Neural crest cell (in vitro differentiated cells): ENCODE data around the gene ZNF446. TPM values are rescaled to one million over a fixed set of nuclear protein-coding genes. Genes with fewer than 3 reads are reported as not detected.

Experiments
- DNase-seq: peaks from one replicate; pipeline ENCODE4 v3.0.0; 2021; ENCODE audit warnings: low read depth, mixed read lengths, low spot score
- H3K27ac Mint-ChIP-seq: one replicate; pipeline ENCODE4 v1.8.0; 2021; ENCODE audit warnings: mild to moderate bottlenecking, mixed read lengths; ENCODE audit not compliant: unreplicated experiment
- H3K27me3 Mint-ChIP-seq: 2 replicates; pipeline ENCODE4 v1.8.0; 2021; ENCODE audit warnings: low read depth, mild to moderate bottlenecking, mixed read lengths
- H3K36me3 Mint-ChIP-seq: 2 replicates; pipeline ENCODE4 v1.8.0; 2021; ENCODE audit warnings: low read depth, mild to moderate bottlenecking, mixed read lengths
- H3K4me1 Mint-ChIP-seq: 2 replicates; pipeline ENCODE4 v1.8.0; 2021; ENCODE audit warnings: mixed read lengths
- H3K4me3 Mint-ChIP-seq: one replicate; pipeline ENCODE4 v1.8.0; 2021; ENCODE audit warnings: mild to moderate bottlenecking, mixed read lengths
- H3K9me3 Mint-ChIP-seq: 2 replicates; pipeline ENCODE4 v1.8.0; 2021; ENCODE audit warnings: mixed read lengths
- total RNA-seq: library from RNA; stranded (reverse); gene quantifications from 2 replicates; pipeline ENCODE4 v1.2.1, GENCODE V29; 2021
- TF ChIP-seq, protein P1 (sequence below): fragments of 200-600 bp; sonication (generic); conservative IDR thresholded peaks from 2 replicates; pipeline ENCODE4 v1.5.0; 2021; ENCODE audit warnings: antibody characterized with exemption, mild to moderate bottlenecking

The ZNF446 gene
- total RNA-seq, 1 donor from 2014 or later = 18.6 TPM

DNA sequence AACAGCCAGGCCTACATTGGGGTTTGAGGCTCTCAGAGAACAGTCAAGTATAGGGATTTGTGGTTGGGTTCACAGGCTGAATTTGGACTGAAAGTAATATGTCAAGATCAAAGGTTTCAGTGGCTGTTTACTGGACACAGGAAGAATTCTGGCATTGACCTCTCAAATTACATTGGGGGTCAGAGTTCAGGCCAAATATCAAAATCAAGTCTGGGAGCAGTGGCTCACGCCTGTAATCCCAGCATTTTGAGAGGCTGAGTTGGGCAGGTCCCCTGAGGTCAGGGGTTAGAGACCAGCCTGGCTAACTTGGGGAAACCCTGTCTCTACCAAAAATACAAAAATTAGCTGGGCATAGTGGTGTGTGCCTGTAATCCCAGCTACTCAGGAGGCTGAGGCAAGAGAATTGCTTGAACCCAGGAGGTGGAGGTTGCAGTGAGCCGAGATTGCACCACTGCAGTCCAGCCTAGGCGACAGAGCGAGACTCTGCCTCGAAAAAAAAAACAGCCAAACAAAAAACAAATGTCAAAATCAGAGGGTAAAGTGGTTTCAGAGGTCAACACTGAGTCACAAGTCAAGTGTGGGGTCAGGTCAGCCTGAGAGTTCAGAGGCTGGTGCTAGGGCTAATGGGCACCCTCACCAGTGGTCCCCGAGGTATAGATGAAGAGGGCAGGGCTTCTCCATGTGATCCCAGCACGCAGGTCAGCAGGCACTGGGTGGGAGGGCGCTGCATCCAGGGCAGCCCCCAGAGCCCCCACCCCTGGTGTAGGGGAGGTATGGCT is 34.1 kb downstream of the ZNF446 start:
- peak overlapping the region; percentile 31 for H3K4me3 Mint-ChIP-seq
- no peak overlapping the region for H3K27ac Mint-ChIP-seq
- H3K36me3 Mint-ChIP-seq = peaks cover 12% of the 10 kb centered on the region
- peaks cover 16% of the 10 kb centered on the region for H3K4me1 Mint-ChIP-seq
- TF ChIP-seq, protein P1, sequence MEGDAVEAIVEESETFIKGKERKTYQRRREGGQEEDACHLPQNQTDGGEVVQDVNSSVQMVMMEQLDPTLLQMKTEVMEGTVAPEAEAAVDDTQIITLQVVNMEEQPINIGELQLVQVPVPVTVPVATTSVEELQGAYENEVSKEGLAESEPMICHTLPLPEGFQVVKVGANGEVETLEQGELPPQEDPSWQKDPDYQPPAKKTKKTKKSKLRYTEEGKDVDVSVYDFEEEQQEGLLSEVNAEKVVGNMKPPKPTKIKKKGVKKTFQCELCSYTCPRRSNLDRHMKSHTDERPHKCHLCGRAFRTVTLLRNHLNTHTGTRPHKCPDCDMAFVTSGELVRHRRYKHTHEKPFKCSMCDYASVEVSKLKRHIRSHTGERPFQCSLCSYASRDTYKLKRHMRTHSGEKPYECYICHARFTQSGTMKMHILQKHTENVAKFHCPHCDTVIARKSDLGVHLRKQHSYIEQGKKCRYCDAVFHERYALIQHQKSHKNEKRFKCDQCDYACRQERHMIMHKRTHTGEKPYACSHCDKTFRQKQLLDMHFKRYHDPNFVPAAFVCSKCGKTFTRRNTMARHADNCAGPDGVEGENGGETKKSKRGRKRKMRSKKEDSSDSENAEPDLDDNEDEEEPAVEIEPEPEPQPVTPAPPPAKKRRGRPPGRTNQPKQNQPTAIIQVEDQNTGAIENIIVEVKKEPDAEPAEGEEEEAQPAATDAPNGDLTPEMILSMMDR = no peak
- H3K27me3 Mint-ChIP-seq = no peaks in the 10 kb centered on the region
- no peak for DNase-seq
- peaks cover 9% of the 10 kb centered on the region for H3K9me3 Mint-ChIP-seq

DNA sequence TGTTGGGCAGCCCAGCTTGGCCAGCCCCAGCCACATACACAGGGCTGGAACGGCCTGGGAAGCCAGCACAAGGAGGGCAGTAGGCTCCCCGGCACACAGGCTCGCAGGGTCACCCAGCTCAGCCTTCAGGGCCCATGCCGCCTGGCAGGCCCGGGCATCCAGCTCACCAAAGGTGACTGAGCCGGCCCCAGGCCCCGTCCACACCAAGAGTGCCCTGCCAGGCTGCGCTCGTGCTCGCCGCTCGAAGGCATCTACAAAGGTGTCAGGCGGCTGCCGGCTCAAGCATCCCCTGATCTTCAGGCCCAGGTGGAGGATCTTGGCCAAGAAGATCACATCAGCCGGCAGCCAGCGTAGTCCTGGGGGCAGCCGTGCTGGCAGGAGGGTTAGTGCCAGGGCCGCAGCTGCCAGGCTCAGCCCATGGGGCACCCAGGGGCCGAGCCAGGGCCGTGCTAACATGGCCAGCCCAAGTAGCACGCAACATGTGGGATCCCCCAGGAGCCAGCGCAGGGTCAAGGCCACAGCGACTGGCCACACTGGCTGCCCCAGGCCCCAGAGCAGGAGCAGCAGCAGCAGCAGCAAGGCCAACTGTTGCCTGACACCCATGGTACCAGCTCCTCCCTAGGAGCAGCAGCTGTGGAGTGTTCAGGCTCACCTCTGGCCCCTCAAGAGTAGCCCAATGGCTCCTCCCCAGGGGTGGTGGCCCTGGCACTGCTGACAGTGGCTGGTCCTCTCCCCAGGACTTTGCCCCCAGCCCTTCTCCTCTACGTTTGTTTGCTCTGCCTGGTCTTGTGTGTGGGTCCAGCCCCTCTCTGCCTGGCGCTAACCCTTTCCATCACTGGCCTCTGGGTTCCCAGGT is 35.4 kb downstream of the ZNF446 start, which contains the start of gene SLC27A5:
TSS of gene SLC27A5 (minus strand) at position 640 of the 856 bp plus-strand sequence. CDS start at position 603, 37 bp downstream.
- Mint-ChIP-seq H3K36me3 (peaks cover 17% of the 10 kb centered on the region), H3K9me3 (peaks cover 9% of the 10 kb centered on the region), H3K4me1 (peaks cover 22% of the 10 kb centered on the region), H3K4me3 (peak within 1 kb of the TSS; percentile 41), H3K27ac (no peak within 1 kb of the TSS), H3K27me3 (no peaks in the 10 kb centered on the region)
- DNase-seq = no peak
- TF ChIP-seq, protein P1 = no peak

DNA sequence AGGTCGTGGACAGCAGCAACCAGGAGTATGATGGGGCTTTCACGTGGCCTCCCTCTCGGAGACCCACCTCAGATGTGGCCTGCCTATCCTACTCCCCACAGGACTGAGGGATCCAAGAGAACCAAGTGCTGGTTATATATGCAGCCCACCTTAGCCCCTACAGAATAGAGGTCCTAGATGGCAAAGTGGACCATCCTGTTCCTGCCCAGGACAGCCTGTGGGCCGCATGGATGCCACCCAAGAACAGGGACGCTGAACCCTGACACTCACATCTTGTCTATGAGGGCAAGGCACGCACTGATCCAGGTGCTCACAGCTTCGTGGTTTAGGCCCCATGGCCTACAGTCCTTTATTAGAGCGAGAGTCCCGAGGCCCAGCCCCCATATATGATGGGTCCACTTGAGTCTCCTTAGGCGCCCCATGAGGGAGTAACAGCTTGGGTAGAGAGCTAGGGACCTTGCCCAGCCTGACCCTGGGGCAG is 37.1 kb downstream of the ZNF446 start:
- Mint-ChIP-seq H3K27me3 (no peaks in the 10 kb centered on the region), H3K27ac (no peak overlapping the region), H3K4me3 (peak overlapping the region; percentile 41), H3K4me1 (peaks cover 26% of the 10 kb centered on the region), H3K9me3 (no peaks in the 10 kb centered on the region), H3K36me3 (peaks cover 7% of the 10 kb centered on the region)
- DNase-seq = no peak
- TF ChIP-seq, protein P1 = no peak

DNA sequence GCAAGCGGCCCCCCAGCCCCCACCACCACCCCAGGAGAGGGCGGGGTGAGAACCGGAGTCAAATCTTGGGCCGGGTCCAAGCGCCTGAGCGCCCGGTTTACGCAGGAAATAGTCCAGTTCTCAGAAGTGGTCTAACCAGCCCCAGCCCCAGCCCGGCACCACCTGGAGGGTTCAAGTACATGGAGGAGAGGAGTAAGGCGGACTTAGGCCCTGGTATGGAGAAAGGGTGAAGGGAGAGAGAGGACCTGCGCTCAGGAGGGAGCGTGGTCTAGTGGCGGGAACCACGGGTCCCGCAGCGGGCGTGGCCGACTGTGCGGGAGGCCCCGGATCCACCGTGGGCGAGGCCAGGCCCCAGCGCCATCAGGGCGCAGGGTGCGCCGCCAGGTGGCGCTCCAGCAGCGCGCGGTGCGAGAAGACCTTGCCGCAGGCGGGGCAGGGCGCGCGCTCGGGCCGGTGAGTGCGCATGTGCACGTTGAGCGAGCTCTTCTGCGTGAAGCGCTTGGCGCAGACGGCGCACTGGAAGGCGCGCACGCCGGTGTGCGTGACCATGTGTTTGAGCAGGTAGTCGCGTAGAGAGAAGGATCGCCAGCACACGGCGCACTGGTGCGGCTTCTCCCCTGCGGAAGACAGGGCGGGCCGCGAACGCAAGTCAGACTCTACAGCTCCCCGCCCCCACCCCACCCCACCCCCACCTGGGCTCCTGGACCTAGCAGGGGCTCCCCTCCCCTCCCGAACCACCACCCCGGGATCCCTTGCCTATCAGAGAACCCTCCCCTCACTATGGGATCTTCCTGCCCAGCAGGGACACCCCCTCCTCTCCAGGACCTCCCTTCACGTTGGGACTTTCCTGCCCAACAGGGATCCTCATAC is 37.8 kb downstream of the ZNF446 start:
- no peaks in the 10 kb centered on the region for H3K9me3 Mint-ChIP-seq
- peaks cover 10% of the 10 kb centered on the region for H3K36me3 Mint-ChIP-seq
- H3K27me3 Mint-ChIP-seq = peaks cover 2% of the 10 kb centered on the region
- DNase-seq = peak; percentile 92
- H3K4me1 Mint-ChIP-seq = peaks cover 32% of the 10 kb centered on the region
- peak overlapping the region; percentile 87 for H3K4me3 Mint-ChIP-seq
- H3K27ac Mint-ChIP-seq = peak overlapping the region; percentile 50
- TF ChIP-seq, protein P1 = peak; percentile 96

DNA sequence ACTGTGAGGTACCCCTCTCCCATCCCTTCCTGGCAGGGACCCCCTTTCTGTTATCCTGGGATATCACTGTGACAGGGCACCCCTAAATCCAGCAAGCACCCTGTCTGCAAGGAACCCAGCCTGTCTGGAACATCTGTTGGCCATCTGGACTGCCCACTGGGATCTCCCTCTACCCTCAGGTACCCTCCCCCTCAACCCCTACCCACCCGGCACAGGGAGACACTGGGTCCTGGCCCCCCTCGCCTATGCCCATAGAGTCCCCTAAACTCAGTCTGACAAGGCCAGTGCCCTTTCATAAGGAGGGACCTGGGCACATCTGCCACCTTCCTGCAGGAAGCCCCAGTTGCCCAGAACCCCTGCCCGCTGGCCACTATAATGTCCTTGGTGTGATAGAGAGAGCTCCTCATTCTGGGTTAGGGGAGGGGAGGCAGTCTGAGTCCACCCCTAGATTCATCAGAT is 38.4 kb downstream of the ZNF446 start:
- TF ChIP-seq, protein P1 = no peak
- Mint-ChIP-seq H3K27me3 (peaks cover 3% of the 10 kb centered on the region), H3K9me3 (no peaks in the 10 kb centered on the region), H3K36me3 (peaks cover 11% of the 10 kb centered on the region), H3K27ac (no peak overlapping the region), H3K4me1 (peaks cover 36% of the 10 kb centered on the region), H3K4me3 (peak overlapping the region; percentile 87)
- no peak for DNase-seq
